K562 (cell line): ENCODE data around the gene NAT8. TPM values are rescaled to one million over a fixed set of nuclear protein-coding genes. Genes with fewer than 3 reads are reported as not detected.

Experiments used
- ATAC-seq: fragments of 200-7000 bp; cut with Tn5 transposase; 3 replicates; pipeline ENCODE4 v1.9.1; 2020; ENCODE audit warnings: moderate library complexity
- BruUV-seq: library from RNA; stranded (reverse); fragments of 400-500 nt; replicated peaks from 2 replicates; lab custom pipeline; 2021; lab: Mats Ljungman, UMichigan
- CTCF ChIA-PET: fragments of 300-600 bp; formaldehyde crosslinking; extraction: SDS; loops from one replicate; lab custom pipeline; 2021; ENCODE audit warnings: low intra/inter-chr PET ratio; lab: Yijun Ruan, JAX
- POLR2A ChIA-PET: fragments of 300-600, 350-650 bp; sonication (Branson Sonifier 250); formaldehyde crosslinking; extraction: SDS; loops from one replicate; lab custom pipeline; 2021; ENCODE audit warnings: antibody characterized with exemption, inconsistent platforms; lab: Yijun Ruan, JAX
- DNase-seq, 4 experiments: peaks; one replicate each; pipeline versions ENCODE4 v3.0.0 to v3.0.0-alpha.2; 2011 to 2018; ENCODE audit warnings: low spot score in 3 of 4, mixed read lengths in 3 of 4; ENCODE audit errors: extremely low read depth in 1 of 4
- FAIRE-seq: peaks from 2 replicates; lab custom pipeline; 2011; peaks lifted over from hg19 to GRCh38; lab: Jason Lieb, UNC
- H2AFZ ChIP-seq: 2 replicates; pipeline ENCODE4 v1.6.0; 2011; ENCODE audit warnings: low read depth, low read length, control low read depth, inconsistent platforms
- H3K27ac ChIP-seq: fragments of 200-600 bp; 3 replicates; pipeline ENCODE4 v1.8.0; 2011; ENCODE audit warnings: low read depth, mild to moderate bottlenecking, control low read depth, inconsistent platforms, low read length, moderate library complexity, mixed read lengths; ENCODE audit errors: extremely low read depth
- H3K27me3 ChIP-seq, 2 experiments: fragments of 300-600 bp in 1 of 2; 2 replicates in 1 of 2; 3 replicates in 1 of 2; pipeline versions ENCODE4 v1.6.0 to v1.8.0; 2011; ENCODE audit warnings: inconsistent platforms in 2 of 2, low read length in 2 of 2, mild to moderate bottlenecking in 1 of 2, mixed read lengths in 1 of 2, moderate library complexity in 1 of 2; ENCODE audit not compliant: control insufficient read depth in 2 of 2, insufficient read depth in 2 of 2
- H3K36me3 ChIP-seq: fragments of 300-600 bp; 3 replicates; pipeline ENCODE4 v1.8.0; 2011; ENCODE audit warnings: mild to moderate bottlenecking, low read length, inconsistent platforms; ENCODE audit not compliant: control insufficient read depth, insufficient read depth
- H3K4me1 ChIP-seq, 2 experiments: fragments of 200-600 bp in 1 of 2; replicated peaks in 1 of 2; 2 replicates in 1 of 2; 3 replicates in 1 of 2; pipeline versions ENCODE4 v1.5.1 to v1.8.0; 2011; ENCODE audit warnings: inconsistent platforms in 2 of 2, low read length in 2 of 2, mild to moderate bottlenecking in 1 of 2, mixed read lengths in 1 of 2, moderate library complexity in 1 of 2; ENCODE audit not compliant: control insufficient read depth in 2 of 2, insufficient read depth in 2 of 2
- H3K4me2 ChIP-seq: 2 replicates; pipeline ENCODE4 v1.6.1; 2011; ENCODE audit warnings: low read length, control low read depth, inconsistent platforms, mixed read lengths; ENCODE audit not compliant: insufficient read depth
- H3K4me3 ChIP-seq: fragments of 200-600 bp; sonication (generic), shearing (Covaris generic); 2 replicates; pipeline ENCODE4 v1.5.1; 2016; ENCODE audit warnings: control low read depth, inconsistent platforms
- H3K79me2 ChIP-seq: fragments of 200-600 bp; 3 replicates; pipeline ENCODE4 v1.8.0; 2011; ENCODE audit warnings: low read length, inconsistent platforms; ENCODE audit not compliant: control insufficient read depth, insufficient read depth
- H3K9ac ChIP-seq, 2 experiments: 2 replicates each; pipeline versions ENCODE4 v1.6.0 to v1.6.1; 2011; ENCODE audit warnings: low read depth in 2 of 2, low read length in 2 of 2, control low read depth in 1 of 2, inconsistent platforms in 1 of 2, mild to moderate bottlenecking in 1 of 2, mixed read lengths in 1 of 2; ENCODE audit not compliant: insufficient read depth in 1 of 2
- H3K9me1 ChIP-seq: one replicate; pipeline ENCODE4 v1.6.0; 2011; ENCODE audit warnings: inconsistent platforms, mild to moderate bottlenecking, low read length, moderate library complexity; ENCODE audit not compliant: control insufficient read depth, insufficient read depth
- H3K9me3 ChIP-seq: replicated peaks from 2 replicates; pipeline ENCODE4 v1.5.1; 2011; ENCODE audit warnings: low read depth, low read length, inconsistent platforms; ENCODE audit not compliant: control insufficient read depth, insufficient read depth
- H4K20me1 ChIP-seq: replicated peaks from 2 replicates; pipeline ENCODE4 v1.6.1; 2011; ENCODE audit warnings: low read length, inconsistent platforms, mixed read lengths; ENCODE audit not compliant: control insufficient read depth, insufficient read depth
- ARNT ChIP-seq, 2 experiments: fragments of 450-650 bp; IDR thresholded peaks; 2 replicates each; pipeline ENCODE4 v1.6.1; 2016; ENCODE audit warnings: mild to moderate bottlenecking in 1 of 2
- CSDE1 ChIP-seq, 2 experiments: fragments of 450-650 bp; IDR thresholded peaks; 2 replicates each; pipeline ENCODE4 v1.6.1; 2016; ENCODE audit warnings: mild to moderate bottlenecking in 1 of 2
- DNMT1 ChIP-seq: fragments of 450-650 bp; IDR thresholded peaks from 2 replicates; pipeline ENCODE4 v1.6.1; 2016; ENCODE audit warnings: antibody characterized with exemption, mild to moderate bottlenecking
- HNRNPL ChIP-seq: fragments of 200-400 bp; formaldehyde crosslinking; IDR thresholded peaks from 2 replicates; pipeline ENCODE4 v1.6.1; 2017; ENCODE audit warnings: low read depth, mild to moderate bottlenecking, low read length
- KDM5B ChIP-seq: fragments of 200-600 bp; sonication (generic); IDR thresholded peaks from 2 replicates; pipeline ENCODE4 v1.6.1; 2012; ENCODE audit warnings: low read depth, mild to moderate bottlenecking, moderate library complexity, low read length, control low read depth, inconsistent platforms; ENCODE audit not compliant: insufficient replicate concordance
- NCOA2 ChIP-seq, 2 experiments: fragments of 450-650 bp; IDR thresholded peaks; 2 replicates each; pipeline ENCODE4 v1.6.1; 2018; ENCODE audit warnings: mild to moderate bottlenecking in 2 of 2, moderate library complexity in 1 of 2; ENCODE audit not compliant: partially characterized antibody in 2 of 2
- PTBP1 ChIP-seq: fragments of 200-400 bp; formaldehyde crosslinking; IDR thresholded peaks from 2 replicates; pipeline ENCODE4 v1.6.1; 2017; ENCODE audit warnings: low read depth, low read length
- PYGO2 ChIP-seq: fragments of 450-650 bp; IDR thresholded peaks from 2 replicates; pipeline ENCODE4 v1.6.1; 2016; ENCODE audit warnings: mild to moderate bottlenecking, missing genetic modification characterization, moderate library complexity, missing compliant biosample characterization
- SMARCC2 ChIP-seq: fragments of 450-650 bp; IDR thresholded peaks from 2 replicates; pipeline ENCODE4 v1.6.1; 2017; ENCODE audit warnings: antibody characterized with exemption, moderate library complexity, mild to moderate bottlenecking, low read depth
- TFE3 ChIP-seq: fragments of 450-650 bp; formaldehyde crosslinking; IDR thresholded peaks from 2 replicates; pipeline ENCODE4 v1.4.0; 2020; ENCODE audit warnings: mild to moderate bottlenecking, mixed read lengths
- TOE1 ChIP-seq, 2 experiments: fragments of 450-650 bp in 1 of 2; sonication (generic) in 1 of 2; formaldehyde crosslinking in 1 of 2; IDR thresholded peaks; 2 replicates each; pipeline versions ENCODE4 v1.7.1 to v1.8.0; 2016 to 2022; ENCODE audit warnings: borderline replicate concordance in 2 of 2, mild to moderate bottlenecking in 2 of 2, antibody characterized with exemption in 1 of 2, inconsistent platforms in 1 of 2, low read depth in 1 of 2, missing genetic modification reagents in 1 of 2, moderate library complexity in 1 of 2
- USF2 ChIP-seq: sonication (generic); formaldehyde crosslinking; IDR thresholded peaks from 2 replicates; pipeline ENCODE4 v1.5.0; 2020; ENCODE audit warnings: missing genetic modification reagents
- ZNF444 ChIP-seq: fragments of 250-450 bp; sonication (Bioruptor Pico); IDR thresholded peaks from 2 replicates; pipeline ENCODE4 v1.4.0; 2020; ENCODE audit warnings: mild to moderate bottlenecking, moderate library complexity
- WGBS: fragments of 100-300 bp; shearing (Covaris generic); methylation state at CpG from one replicate; pipeline ENCODE4 v1.1.6; 2016; ENCODE audit warnings: low coverage, mixed read lengths; ENCODE audit not compliant: insufficient coverage; ENCODE audit errors: missing lambda C conversion rate; 5-methylcytosine and 5-hydroxymethylcytosine counted together
- in situ Hi-C: fragments of 300-500 bp; cut with MboI; formaldehyde crosslinking; loops from 4 replicates; pipeline ENCODE4 v1.15.0; 2018; ENCODE audit warnings: inconsistent platforms, mixed read lengths
- intact Hi-C: fragments of 100-400 bp; cut with micrococcal nuclease; formaldehyde crosslinking; loops from 2 replicates; pipeline ENCODE4 v1.14.2; 2022
- polyA plus RNA-seq, 8 experiments: library from polyadenylated mRNA; depleted of rRNA in 4 of 8; stranded (reverse) in 5 of 8; unstranded in 3 of 8; fragments of >200 nt; fragmentation: Nextera tagmentation in 2 of 8; fragmentation: Illumina TruSeq in 1 of 8; extraction: Ambion mirVana in 2 of 8; extraction: Trizol in 1 of 8; gene quantifications; 2 replicates each; pipeline versions ENCODE4 v1.2.1 to v1.2.3, GENCODE V29; 2011 to 2014; ENCODE audit warnings: inconsistent platforms in 1 of 8, missing spikeins in 1 of 8
- total RNA-seq, 7 experiments: library from RNA; depleted of rRNA in 6 of 7; stranded (reverse); fragments of >200 nt in 6 of 7; fragmentation: Illumina TruSeq in 2 of 7; extraction: Trizol in 2 of 7; gene quantifications; 2 replicates each; pipeline versions ENCODE4 v1.2.1 to v1.2.3, GENCODE V29; 2011 to 2021; ENCODE audit warnings: low replicate concordance in 1 of 7
- TF ChIP-seq, protein P1 (sequence below): fragments of 200-800 bp; sonication (Bioruptor generic); IDR thresholded peaks from 2 replicates; pipeline ENCODE4 v1.6.1; 2017; ENCODE audit warnings: missing genetic modification characterization, missing compliant biosample characterization

Gene NAT8
- total and polyA plus RNA-seq, 9 of the 15 experiments (the other 6 are each of a cell fraction or from before 2014, with no cell fraction given) = not detected

- intact Hi-C loops = no loop called here
- Histone ChIP-seq H3K36me3 (no peaks in the 10 kb centered on the region), H3K4me2 (no peak overlapping the region), H3K27me3 (no peaks in the 10 kb centered on the region), H3K27ac (no peak overlapping the region), H3K79me2 (no peaks in the 10 kb centered on the region), H3K4me1 (no peaks in the 10 kb centered on the region), H3K9ac (no peak overlapping the region), H3K4me3 (no peak overlapping the region), H3K9me3 (no peaks in the 10 kb centered on the region), H4K20me1 (no peaks in the 10 kb centered on the region), H3K9me1 (no peaks in the 10 kb centered on the region), H2AFZ (no peak overlapping the region)
- no peak for ATAC-seq
- 23% methylated on average over 2 of the region's 2 CpGs for WGBS
- POLR2A ChIA-PET = no interaction called here
- DNase-seq = no peak
- BruUV-seq = no TSS peak
- TF ChIP-seq PTBP1 (no peak), PYGO2 (no peak), USF2 (CRISPR knock-in tag) (no peak), TOE1 (IDR thresholded peaks at IDR 0.05; ENCODE audit: borderline replicate concordance) (no peak), TOE1 (CRISPR knock-in tag; IDR thresholded peaks at IDR 0.05; ENCODE audit: borderline replicate concordance, low read depth) (no peak), KDM5B (no peak), CSDE1 (IDR thresholded peaks at IDR 0.05) (no peak), HNRNPL (no peak), ZNF444 (CRISPR knock-in tag) (no peak), SMARCC2 (no peak), TFE3 (CRISPR knock-in tag) (no peak), DNMT1 (no peak), ARNT (IDR thresholded peaks at IDR 0.05) (no peak), NCOA2 (IDR thresholded peaks at IDR 0.05; ENCODE audit: partially characterized antibody in 2 of 2) (no peak)
- TF ChIP-seq, protein P1, sequence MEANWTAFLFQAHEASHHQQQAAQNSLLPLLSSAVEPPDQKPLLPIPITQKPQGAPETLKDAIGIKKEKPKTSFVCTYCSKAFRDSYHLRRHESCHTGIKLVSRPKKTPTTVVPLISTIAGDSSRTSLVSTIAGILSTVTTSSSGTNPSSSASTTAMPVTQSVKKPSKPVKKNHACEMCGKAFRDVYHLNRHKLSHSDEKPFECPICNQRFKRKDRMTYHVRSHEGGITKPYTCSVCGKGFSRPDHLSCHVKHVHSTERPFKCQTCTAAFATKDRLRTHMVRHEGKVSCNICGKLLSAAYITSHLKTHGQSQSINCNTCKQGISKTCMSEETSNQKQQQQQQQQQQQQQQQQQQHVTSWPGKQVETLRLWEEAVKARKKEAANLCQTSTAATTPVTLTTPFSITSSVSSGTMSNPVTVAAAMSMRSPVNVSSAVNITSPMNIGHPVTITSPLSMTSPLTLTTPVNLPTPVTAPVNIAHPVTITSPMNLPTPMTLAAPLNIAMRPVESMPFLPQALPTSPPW = no peak
- CTCF ChIA-PET = no interaction called here
- FAIRE-seq = no peak
- in situ Hi-C loops = no loop called here
Measured at GRCh38 chr2:73593680-73594079, 48.5 kb downstream of the NAT8 start.
